GM12878 (cell line): ENCODE measurements around the gene ZBTB32. TPM values are rescaled to one million over a fixed set of nuclear protein-coding genes. Genes with fewer than 3 reads are reported as not detected.

ENCODE experiments used
- ATAC-seq: fragments of 200-7000 bp; cut with Tn5 transposase; 3 replicates; pipeline ENCODE4 v1.9.1; 2020; ENCODE audit warnings: mild to moderate bottlenecking, moderate library complexity
- BruUV-seq: library from RNA; stranded (reverse); fragments of 400-500 nt; replicated peaks from 2 replicates; lab custom pipeline; 2021; lab: Mats Ljungman, UMichigan
- CTCF ChIA-PET: fragments of 300-600 bp; sonication (Branson Sonifier 250); formaldehyde crosslinking; extraction: SDS; loops from one replicate; lab custom pipeline; 2021; ENCODE audit warnings: inconsistent platforms; lab: Yijun Ruan, JAX
- POLR2A ChIA-PET: fragments of 350-600 bp; formaldehyde crosslinking; extraction: SDS; loops from one replicate; lab custom pipeline; 2021; ENCODE audit warnings: inconsistent platforms; lab: Charles Lee
- RAD21 ChIA-PET: fragments of 300-600 bp; sonication (Branson Sonifier 250); formaldehyde crosslinking; loops from one replicate; lab custom pipeline; 2023; ENCODE audit warnings: antibody characterized with exemption; ENCODE audit not compliant: unreplicated experiment; lab: Charles Lee
- SMC1A ChIA-PET: fragments of 300-600 bp; sonication (Branson Sonifier 250); formaldehyde crosslinking; loops from one replicate; lab custom pipeline; 2023; ENCODE audit not compliant: unreplicated experiment, uncharacterized antibody; lab: Charles Lee
- DNase-seq: peaks from one replicate; pipeline ENCODE4 v3.0.0-alpha.2; 2011; ENCODE audit warnings: low read depth, low spot score
- FAIRE-seq: peaks from 3 replicates; lab custom pipeline; 2011; peaks lifted over from hg19 to GRCh38; lab: Jason Lieb, UNC
- H2AFZ ChIP-seq: 2 replicates; pipeline ENCODE4 v1.6.0; 2011; ENCODE audit warnings: low read depth, low read length, control low read depth; ENCODE audit not compliant: control insufficient read depth
- H3K27ac ChIP-seq: 2 replicates; pipeline ENCODE4 v1.5.1; 2011; ENCODE audit warnings: control low read depth; ENCODE audit not compliant: control insufficient read depth, insufficient read depth
- H3K27me3 ChIP-seq, 2 experiments: replicated peaks in 1 of 2; 2 replicates each; pipeline versions ENCODE4 v1.6.0 to v1.6.1; 2011; ENCODE audit warnings: low read length in 1 of 2; ENCODE audit not compliant: control insufficient read depth in 2 of 2, insufficient read depth in 2 of 2
- H3K36me3 ChIP-seq, 2 experiments: 2 replicates each; pipeline ENCODE4 v1.5.1; 2011; ENCODE audit warnings: low read length in 1 of 2; ENCODE audit not compliant: control insufficient read depth in 2 of 2, insufficient read depth in 2 of 2
- H3K4me1 ChIP-seq: 2 replicates; pipeline ENCODE4 v1.6.1; 2011; ENCODE audit warnings: mild to moderate bottlenecking, low read length, moderate library complexity, mixed read lengths; ENCODE audit not compliant: control insufficient read depth, insufficient read depth
- H3K4me2 ChIP-seq: 2 replicates; pipeline ENCODE4 v1.6.0; 2011; ENCODE audit warnings: control low read depth; ENCODE audit not compliant: control insufficient read depth, insufficient read depth
- H3K4me3 ChIP-seq: fragments of 200-600 bp; sonication (generic); 2 replicates; pipeline ENCODE4 v1.5.1; 2016
- H3K79me2 ChIP-seq: 2 replicates; pipeline ENCODE4 v1.6.0; 2011; ENCODE audit warnings: low read length; ENCODE audit not compliant: control insufficient read depth, insufficient read depth
- H3K9ac ChIP-seq: 2 replicates; pipeline ENCODE4 v1.8.0; 2011; ENCODE audit warnings: low read length, control low read depth, mixed read lengths; ENCODE audit not compliant: control insufficient read depth, insufficient read depth
- H3K9me3 ChIP-seq: replicated peaks from 3 replicates; pipeline ENCODE4 v1.5.1; 2011; ENCODE audit warnings: mild to moderate bottlenecking, low read length; ENCODE audit not compliant: control insufficient read depth, insufficient read depth
- H4K20me1 ChIP-seq: 2 replicates; pipeline ENCODE4 v1.6.0; 2011; ENCODE audit not compliant: control insufficient read depth, insufficient read depth
- BHLHE40 ChIP-seq, 2 experiments: fragments of 450-650 bp in 1 of 2; IDR thresholded peaks; 2 replicates each; pipeline ENCODE4 v1.6.1; 2011 to 2017; ENCODE audit warnings: low read depth in 2 of 2, borderline replicate concordance in 1 of 2, improper control_type of control experiment in 1 of 2, low read length in 1 of 2, mild to moderate bottlenecking in 1 of 2
- DPF2 ChIP-seq: fragments of 450-650 bp; IDR thresholded peaks from 2 replicates; pipeline ENCODE4 v1.6.1; 2017; ENCODE audit warnings: mild to moderate bottlenecking
- FOXK2 ChIP-seq: fragments of 450-650 bp; IDR thresholded peaks from 2 replicates; pipeline ENCODE4 v1.6.1; 2017; ENCODE audit warnings: mild to moderate bottlenecking, moderate library complexity
- NRF1 ChIP-seq: conservative IDR thresholded peaks from 2 replicates; pipeline ENCODE4 v1.6.1; 2011; ENCODE audit warnings: mild to moderate bottlenecking, low read depth, low read length, improper control_type of control experiment
- SP1 ChIP-seq: IDR thresholded peaks from one replicate; pipeline ENCODE4 v1.6.1; 2011; ENCODE audit warnings: low read depth, low read length
- ZNF24 ChIP-seq: fragments of 450-650 bp; IDR thresholded peaks from 2 replicates; pipeline ENCODE4 v1.6.1; 2017; ENCODE audit warnings: antibody characterized with exemption, mild to moderate bottlenecking
- WGBS: methylation state at CpG from one replicate; pipeline ENCODE4 v1.1.6; 2016; ENCODE audit warnings: low lambda C conversion rate; ENCODE audit not compliant: insufficient replicate concordance, insufficient coverage; ENCODE audit errors: missing lambda C conversion rate; 5-methylcytosine and 5-hydroxymethylcytosine counted together
- in situ Hi-C: fragments of 300-500 bp; cut with MboI; formaldehyde crosslinking; loops from 9 replicates; pipeline ENCODE4 v1.14.3; 2018; ENCODE audit warnings: mixed read lengths
- intact Hi-C: fragments of 100-400 bp; cut with micrococcal nuclease; formaldehyde crosslinking; loops from one replicate; pipeline ENCODE4 v1.14.2; 2022; ENCODE audit not compliant: unreplicated experiment
- polyA plus RNA-seq, 11 experiments: library from polyadenylated mRNA; depleted of rRNA in 4 of 11; unstranded in 6 of 11; stranded (reverse) in 5 of 11; fragments of >200 nt; fragmentation: Nextera tagmentation in 4 of 11; fragmentation: Illumina TruSeq in 1 of 11; extraction: Ambion mirVana in 4 of 11; extraction: Trizol in 1 of 11; gene quantifications; 1 replicate in 1 of 11; 2 replicates in 10 of 11; pipeline versions ENCODE4 v1.2.1 to v1.2.3, GENCODE V29; 2011 to 2016; ENCODE audit warnings: inconsistent platforms in 2 of 11, missing spikeins in 2 of 11, low read depth in 1 of 11
- total RNA-seq, 4 experiments: library from RNA; depleted of rRNA in 3 of 4; stranded (reverse); fragments of >200 nt in 3 of 4; fragmentation: Illumina TruSeq in 1 of 4; extraction: Trizol in 1 of 4; gene quantifications; 2 replicates each; pipeline versions ENCODE4 v1.2.1 to v1.2.3, GENCODE V29; 2013 to 2021

Gene ZBTB32
- total and polyA plus RNA-seq, 10 of the 15 experiments (the other 5 are each of a cell fraction or from before 2014, with no cell fraction given), result 1.0 to 46.7 (median 16.0) TPM

DNA sequence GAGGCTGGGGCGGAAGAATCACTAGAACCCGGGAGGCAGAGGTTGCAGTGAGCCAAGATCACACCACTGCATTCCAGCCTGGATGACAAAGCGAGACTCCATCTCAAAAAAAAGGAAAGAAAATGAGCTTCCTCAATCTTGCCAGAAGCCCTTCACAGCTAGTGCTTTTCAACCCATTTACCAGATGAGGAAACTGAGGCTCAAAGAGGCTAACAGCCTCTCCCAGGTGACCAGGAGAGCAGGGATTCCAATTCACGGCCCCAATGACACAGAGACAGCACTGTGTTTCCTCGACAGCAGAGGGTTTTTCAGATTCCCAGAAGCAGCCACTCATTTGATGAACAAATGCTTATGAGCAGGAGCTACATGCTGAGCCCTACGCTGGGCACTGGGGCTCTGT is 34.8 kb upstream of the ZBTB32 start:
- FAIRE-seq, result no peak
- no peak for ATAC-seq
- no peaks in the 10 kb centered on the region for H3K9me3 ChIP-seq
- WGBS, result 32% methylated on average over 6 of the region's 6 CpGs
- RAD21 ChIA-PET, result no interaction called here
- in situ Hi-C loops (no loop called here), intact Hi-C loops (no loop called here)
- H4K20me1 ChIP-seq, result no peaks in the 10 kb centered on the region
- no peak overlapping the region for H3K9ac ChIP-seq
- no peaks in the 10 kb centered on the region for H3K79me2 ChIP-seq
- H2AFZ ChIP-seq, result no peak overlapping the region
- SMC1A ChIA-PET, result no interaction called here
- POLR2A ChIA-PET, result interaction anchor here (0.6 kb wide), 1 partner anchor 19 kb away, joined by 4 read pairs; no protein-coding TSS in a partner anchor
- H3K36me3 ChIP-seq, result 0 out of 4 replicates have a peak, but pooled peaks cover 0 to 2% of the 10 kb centered on the region in 2 experiments
- no peak overlapping the region for H3K4me2 ChIP-seq
- TF ChIP-seq ZNF24, result no peak
- TF ChIP-seq, all 136 proteins: peak for 0
- CTCF ChIA-PET, result interaction anchor here (0.6 kb wide), 1 partner anchor 86 kb away, joined by 3 read pairs; no protein-coding TSS in a partner anchor
- no peak overlapping the region for H3K4me3 ChIP-seq
- no peaks in the 10 kb centered on the region for H3K27me3 ChIP-seq
- no peak for DNase-seq
- H3K4me1 ChIP-seq, result peaks cover 4% of the 10 kb centered on the region
- no TSS peak for BruUV-seq
- no peak overlapping the region for H3K27ac ChIP-seq

GRCh38 chr19:35669974-35670373 is 34.4 kb upstream of the ZBTB32 start:
- DNase-seq (no peak), ATAC-seq (no peak)
- no peaks in the 10 kb centered on the region for H3K27me3 ChIP-seq

More at GRCh38 chr19:35669974-35670373, 34.4 kb upstream of the ZBTB32 start:
- in situ Hi-C loops (no loop called here), intact Hi-C loops (no loop called here)
- Histone ChIP-seq H3K4me2 (no peak overlapping the region), H3K9ac (no peak overlapping the region), H3K4me1 (peaks cover 4% of the 10 kb centered on the region), H3K36me3 (0 out of 4 replicates have a peak, but pooled peaks cover 0 to 2% of the 10 kb centered on the region in 2 experiments), H3K4me3 (no peak overlapping the region), H4K20me1 (no peaks in the 10 kb centered on the region), H3K79me2 (no peaks in the 10 kb centered on the region), H3K9me3 (no peaks in the 10 kb centered on the region), H2AFZ (no peak overlapping the region), H3K27ac (no peak overlapping the region)
- ChIA-PET SMC1A (no interaction called here), CTCF (interaction anchor here (0.6 kb wide), 1 partner anchor 86 kb away, joined by 3 read pairs; no protein-coding TSS in a partner anchor), POLR2A (interaction anchor here (0.6 kb wide), 1 partner anchor 20 kb away, joined by 4 read pairs; no protein-coding TSS in a partner anchor), RAD21 (no interaction called here)
- no peak for FAIRE-seq
- TF ChIP-seq BHLHE40 (IDR thresholded peaks at IDR 0.05; ENCODE audit: borderline replicate concordance in 1 of 2, low read depth in 2 of 2, low read length in 1 of 2) (no peak), DPF2 (no peak), FOXK2 (no peak), SP1 (no peak), ZNF24 (no peak), NRF1 (no peak)
- BruUV-seq, result no TSS peak
- 43% methylated on average over 4 of the region's 4 CpGs for WGBS
